ENCODE results near the gene NOL4L.

DNA sequence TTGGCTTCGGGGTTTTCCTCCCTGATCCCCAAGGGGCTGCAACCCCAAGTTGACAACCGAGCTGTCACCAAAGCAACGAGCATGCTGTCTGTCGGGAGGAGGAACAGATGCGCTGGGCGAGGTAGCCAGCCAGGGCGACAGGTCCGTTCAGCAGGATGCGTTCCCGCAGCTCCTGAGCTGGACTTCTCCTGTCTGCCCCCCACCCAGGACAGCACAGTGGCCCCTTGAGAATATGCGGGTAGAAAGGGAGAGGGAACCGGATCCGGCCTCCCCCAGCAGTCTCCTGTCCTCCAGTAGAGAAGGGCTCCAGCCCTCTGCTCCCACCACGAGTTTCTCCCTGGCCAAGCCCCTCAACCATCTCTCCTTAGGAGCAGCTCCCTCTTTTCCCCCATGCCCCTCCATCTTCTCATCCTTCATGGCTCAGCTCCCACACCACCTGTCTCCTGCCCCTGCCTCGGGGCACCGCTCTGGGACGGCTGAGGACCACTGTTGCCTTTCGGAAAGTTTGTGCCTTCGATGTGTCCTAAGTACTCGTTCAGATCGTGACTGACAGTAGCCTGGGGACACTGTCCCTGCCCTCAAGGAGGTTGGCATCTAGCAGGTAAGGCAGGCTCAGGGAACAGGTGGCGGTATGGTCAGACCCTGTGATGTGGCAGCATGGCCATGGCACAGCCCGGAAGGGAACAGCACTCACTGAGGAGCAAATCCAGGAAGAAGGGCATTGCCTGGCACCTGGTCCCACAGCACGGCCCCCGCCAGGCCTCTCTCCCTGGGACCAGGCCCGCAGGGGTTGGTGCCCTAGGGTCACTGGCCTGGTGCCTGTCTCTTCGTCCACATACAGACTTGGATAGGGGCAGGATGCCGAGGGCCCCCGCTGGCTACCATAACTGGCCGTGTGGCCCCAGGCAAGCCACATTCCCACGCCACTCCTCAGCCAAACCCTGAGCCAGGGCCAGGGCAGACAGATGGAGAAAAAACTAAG, 130.7 kb downstream of the NOL4L start:
- TF ChIP-seq POLR2A (IDR thresholded peaks at IDR 0.05; ENCODE audit: low read length) (no peak), FOSB (CRISPR knock-in tag; IDR thresholded peaks at IDR 0.05) (no peak), JUN (IDR thresholded peaks at IDR 0.05) (no peak), CBX2 (IDR thresholded peaks at IDR 0.05; ENCODE audit: borderline replicate concordance, low read depth) (no peak), ZFP36 (IDR thresholded peaks at IDR 0.05; ENCODE audit: borderline replicate concordance, partially characterized antibody) (no peak), CEBPB (IDR thresholded peaks at IDR 0.05) (no peak), RCOR1 (IDR thresholded peaks at IDR 0.05; ENCODE audit: low read depth, low read length) (no peak)
- TF ChIP-seq, protein P1, sequence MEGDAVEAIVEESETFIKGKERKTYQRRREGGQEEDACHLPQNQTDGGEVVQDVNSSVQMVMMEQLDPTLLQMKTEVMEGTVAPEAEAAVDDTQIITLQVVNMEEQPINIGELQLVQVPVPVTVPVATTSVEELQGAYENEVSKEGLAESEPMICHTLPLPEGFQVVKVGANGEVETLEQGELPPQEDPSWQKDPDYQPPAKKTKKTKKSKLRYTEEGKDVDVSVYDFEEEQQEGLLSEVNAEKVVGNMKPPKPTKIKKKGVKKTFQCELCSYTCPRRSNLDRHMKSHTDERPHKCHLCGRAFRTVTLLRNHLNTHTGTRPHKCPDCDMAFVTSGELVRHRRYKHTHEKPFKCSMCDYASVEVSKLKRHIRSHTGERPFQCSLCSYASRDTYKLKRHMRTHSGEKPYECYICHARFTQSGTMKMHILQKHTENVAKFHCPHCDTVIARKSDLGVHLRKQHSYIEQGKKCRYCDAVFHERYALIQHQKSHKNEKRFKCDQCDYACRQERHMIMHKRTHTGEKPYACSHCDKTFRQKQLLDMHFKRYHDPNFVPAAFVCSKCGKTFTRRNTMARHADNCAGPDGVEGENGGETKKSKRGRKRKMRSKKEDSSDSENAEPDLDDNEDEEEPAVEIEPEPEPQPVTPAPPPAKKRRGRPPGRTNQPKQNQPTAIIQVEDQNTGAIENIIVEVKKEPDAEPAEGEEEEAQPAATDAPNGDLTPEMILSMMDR (IDR thresholded peaks at IDR 0.05), result no peak
- TF ChIP-seq, protein P2, sequence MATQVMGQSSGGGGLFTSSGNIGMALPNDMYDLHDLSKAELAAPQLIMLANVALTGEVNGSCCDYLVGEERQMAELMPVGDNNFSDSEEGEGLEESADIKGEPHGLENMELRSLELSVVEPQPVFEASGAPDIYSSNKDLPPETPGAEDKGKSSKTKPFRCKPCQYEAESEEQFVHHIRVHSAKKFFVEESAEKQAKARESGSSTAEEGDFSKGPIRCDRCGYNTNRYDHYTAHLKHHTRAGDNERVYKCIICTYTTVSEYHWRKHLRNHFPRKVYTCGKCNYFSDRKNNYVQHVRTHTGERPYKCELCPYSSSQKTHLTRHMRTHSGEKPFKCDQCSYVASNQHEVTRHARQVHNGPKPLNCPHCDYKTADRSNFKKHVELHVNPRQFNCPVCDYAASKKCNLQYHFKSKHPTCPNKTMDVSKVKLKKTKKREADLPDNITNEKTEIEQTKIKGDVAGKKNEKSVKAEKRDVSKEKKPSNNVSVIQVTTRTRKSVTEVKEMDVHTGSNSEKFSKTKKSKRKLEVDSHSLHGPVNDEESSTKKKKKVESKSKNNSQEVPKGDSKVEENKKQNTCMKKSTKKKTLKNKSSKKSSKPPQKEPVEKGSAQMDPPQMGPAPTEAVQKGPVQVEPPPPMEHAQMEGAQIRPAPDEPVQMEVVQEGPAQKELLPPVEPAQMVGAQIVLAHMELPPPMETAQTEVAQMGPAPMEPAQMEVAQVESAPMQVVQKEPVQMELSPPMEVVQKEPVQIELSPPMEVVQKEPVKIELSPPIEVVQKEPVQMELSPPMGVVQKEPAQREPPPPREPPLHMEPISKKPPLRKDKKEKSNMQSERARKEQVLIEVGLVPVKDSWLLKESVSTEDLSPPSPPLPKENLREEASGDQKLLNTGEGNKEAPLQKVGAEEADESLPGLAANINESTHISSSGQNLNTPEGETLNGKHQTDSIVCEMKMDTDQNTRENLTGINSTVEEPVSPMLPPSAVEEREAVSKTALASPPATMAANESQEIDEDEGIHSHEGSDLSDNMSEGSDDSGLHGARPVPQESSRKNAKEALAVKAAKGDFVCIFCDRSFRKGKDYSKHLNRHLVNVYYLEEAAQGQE (IDR thresholded peaks at IDR 0.05), result no peak
- TF ChIP-seq, protein P3, sequence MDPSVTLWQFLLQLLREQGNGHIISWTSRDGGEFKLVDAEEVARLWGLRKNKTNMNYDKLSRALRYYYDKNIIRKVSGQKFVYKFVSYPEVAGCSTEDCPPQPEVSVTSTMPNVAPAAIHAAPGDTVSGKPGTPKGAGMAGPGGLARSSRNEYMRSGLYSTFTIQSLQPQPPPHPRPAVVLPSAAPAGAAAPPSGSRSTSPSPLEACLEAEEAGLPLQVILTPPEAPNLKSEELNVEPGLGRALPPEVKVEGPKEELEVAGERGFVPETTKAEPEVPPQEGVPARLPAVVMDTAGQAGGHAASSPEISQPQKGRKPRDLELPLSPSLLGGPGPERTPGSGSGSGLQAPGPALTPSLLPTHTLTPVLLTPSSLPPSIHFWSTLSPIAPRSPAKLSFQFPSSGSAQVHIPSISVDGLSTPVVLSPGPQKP (IDR thresholded peaks at IDR 0.05; ENCODE audit: low read depth, low read length), result no peak
